LNCAP (cell line): ENCODE measurements around the gene MYO1E.

Experiments
- TF ChIP-seq, protein P1 (sequence below): fragments of 450-650 bp; IDR thresholded peaks from 2 replicates; pipeline ENCODE4 v1.5.1; 2017; ENCODE audit warnings: mild to moderate bottlenecking

The MYO1E gene

DNA sequence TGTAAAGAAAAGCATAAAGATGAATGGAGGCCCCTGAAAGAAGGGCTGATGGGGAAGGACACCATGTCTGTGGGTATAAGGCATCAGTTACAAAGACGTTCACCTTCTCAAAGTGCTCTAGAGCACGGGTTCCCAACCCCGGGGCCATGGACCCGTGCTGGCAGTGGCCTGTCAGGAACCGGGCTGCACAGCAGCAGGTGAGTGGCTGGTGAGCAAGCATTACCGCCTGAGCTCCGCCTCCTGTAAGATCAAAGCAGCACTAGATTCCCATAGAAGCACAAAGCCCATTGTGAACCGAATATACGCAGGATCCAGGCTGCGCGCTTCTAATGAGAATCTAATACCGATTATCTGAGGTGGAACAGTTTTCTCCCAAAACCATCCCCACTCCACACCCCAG is 25.7 kb downstream of the MYO1E start:
- TF ChIP-seq, protein P1, sequence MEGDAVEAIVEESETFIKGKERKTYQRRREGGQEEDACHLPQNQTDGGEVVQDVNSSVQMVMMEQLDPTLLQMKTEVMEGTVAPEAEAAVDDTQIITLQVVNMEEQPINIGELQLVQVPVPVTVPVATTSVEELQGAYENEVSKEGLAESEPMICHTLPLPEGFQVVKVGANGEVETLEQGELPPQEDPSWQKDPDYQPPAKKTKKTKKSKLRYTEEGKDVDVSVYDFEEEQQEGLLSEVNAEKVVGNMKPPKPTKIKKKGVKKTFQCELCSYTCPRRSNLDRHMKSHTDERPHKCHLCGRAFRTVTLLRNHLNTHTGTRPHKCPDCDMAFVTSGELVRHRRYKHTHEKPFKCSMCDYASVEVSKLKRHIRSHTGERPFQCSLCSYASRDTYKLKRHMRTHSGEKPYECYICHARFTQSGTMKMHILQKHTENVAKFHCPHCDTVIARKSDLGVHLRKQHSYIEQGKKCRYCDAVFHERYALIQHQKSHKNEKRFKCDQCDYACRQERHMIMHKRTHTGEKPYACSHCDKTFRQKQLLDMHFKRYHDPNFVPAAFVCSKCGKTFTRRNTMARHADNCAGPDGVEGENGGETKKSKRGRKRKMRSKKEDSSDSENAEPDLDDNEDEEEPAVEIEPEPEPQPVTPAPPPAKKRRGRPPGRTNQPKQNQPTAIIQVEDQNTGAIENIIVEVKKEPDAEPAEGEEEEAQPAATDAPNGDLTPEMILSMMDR = no peak

DNA sequence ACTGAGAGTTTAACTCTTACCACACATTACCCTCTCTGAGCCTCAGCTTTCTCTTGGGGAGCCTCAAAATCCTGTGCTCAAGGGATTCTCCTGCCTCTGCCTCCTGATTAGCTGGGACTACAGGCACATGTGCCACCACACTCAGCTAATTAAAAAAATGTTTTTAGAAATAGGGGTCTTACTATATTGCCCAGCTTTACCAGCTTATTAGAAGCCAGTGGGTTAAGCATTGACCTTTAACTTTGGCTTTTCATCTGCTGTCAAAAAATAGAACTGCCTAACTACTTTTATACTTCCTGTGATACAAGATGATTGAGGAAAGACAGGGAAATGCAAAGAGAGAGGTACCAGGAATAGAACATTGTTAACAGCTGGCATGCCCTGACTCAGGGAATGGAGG is 27.3 kb downstream of the MYO1E start:
- TF ChIP-seq, protein P1 = no peak

GRCh38 chr15:59344311-59344710 is 28.4 kb downstream of the MYO1E start:
- TF ChIP-seq, protein P1 = no peak

- TF ChIP-seq, protein P1 = no peak
Measured at GRCh38 chr15:59340325-59340724, 32.3 kb downstream of the MYO1E start.

DNA sequence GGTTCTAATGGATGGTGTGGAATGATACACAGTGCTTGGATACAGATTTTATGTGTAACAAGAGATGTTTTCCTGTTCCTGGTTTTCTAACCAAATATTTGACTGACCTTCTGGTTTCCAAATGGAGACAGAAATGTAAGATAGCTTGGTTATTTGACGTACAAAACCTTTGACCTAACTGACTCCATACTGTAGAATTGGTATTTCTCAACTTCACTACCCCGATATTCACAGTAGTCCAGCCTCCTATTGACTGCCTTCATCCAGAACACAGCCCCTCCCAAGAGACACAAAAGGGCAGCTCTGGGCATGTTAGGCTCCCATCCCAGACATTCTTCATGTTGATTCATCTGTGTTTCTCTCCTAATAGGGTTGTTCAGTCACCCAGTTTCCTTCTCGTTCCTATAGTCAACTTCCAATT is 33.4 kb downstream of the MYO1E start:
- TF ChIP-seq, protein P1 = no peak

DNA sequence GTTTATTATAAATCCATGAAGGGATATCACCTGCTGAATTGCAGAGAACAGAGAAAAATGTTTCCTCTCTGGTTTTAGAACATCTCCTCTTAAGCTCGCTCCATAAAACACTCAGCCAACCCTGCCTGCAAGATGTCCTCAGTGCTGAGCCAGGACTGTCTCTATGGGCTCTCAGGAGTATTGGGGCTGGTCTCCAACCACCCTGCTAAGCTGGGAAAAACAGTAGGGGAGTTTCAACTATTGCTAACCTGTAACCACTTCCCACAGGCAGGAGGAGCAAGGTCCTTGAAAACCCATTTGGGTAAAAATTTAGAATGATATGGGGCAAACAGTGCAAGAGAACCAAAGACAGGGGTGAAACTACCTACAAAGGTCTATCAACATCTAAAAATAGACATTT is 34.3 kb downstream of the MYO1E start:
- TF ChIP-seq, protein P1 = no peak

GRCh38 chr15:59335207-59335786 is 37.4 kb downstream of the MYO1E start:
- TF ChIP-seq, protein P1 = no peak

DNA sequence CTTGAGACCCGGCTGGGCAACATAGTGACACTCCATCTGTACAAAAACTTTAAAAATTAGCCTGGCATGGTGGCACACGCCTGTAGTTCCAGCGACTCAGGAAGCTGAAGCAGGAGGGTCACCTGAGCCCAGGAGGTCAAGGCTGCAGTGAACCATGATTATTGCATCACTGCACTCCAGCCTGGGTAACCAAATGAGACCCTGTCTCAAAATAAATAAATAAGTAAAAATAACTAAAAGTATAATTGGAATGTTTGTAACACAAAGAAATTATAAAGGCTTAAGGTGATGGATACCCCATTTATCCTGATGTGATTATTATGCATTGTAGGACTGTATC is 38.6 kb downstream of the MYO1E start:
- TF ChIP-seq, protein P1 = no peak
